OCI-LY1 (cell line): ENCODE data around the gene MARK3.

Experiments used
- H2AFZ ChIP-seq: fragments of 200-600 bp; sonication (generic), shearing (Covaris generic); 2 replicates; pipeline ENCODE4 v1.6.0; 2014; ENCODE audit warnings: antibody characterized with exemption, mild to moderate bottlenecking, low read length
- H3F3A ChIP-seq: fragments of 200-600 bp; sonication (generic), shearing (Covaris generic); 2 replicates; pipeline ENCODE4 v1.6.0; 2014; ENCODE audit warnings: mild to moderate bottlenecking, antibody characterized with exemption, low read length, moderate library complexity; ENCODE audit not compliant: insufficient read depth
- H3K27ac ChIP-seq: fragments of 200-600 bp; sonication (generic); 2 replicates; pipeline ENCODE4 v1.5.1; 2014; ENCODE audit warnings: low read length, mixed run types, mild to moderate bottlenecking, low read depth; ENCODE audit not compliant: poor library complexity, severe bottlenecking
- H3K27me3 ChIP-seq: fragments of 200-600 bp; sonication (generic); 2 replicates; pipeline ENCODE4 v1.6.0; 2014; ENCODE audit warnings: antibody characterized with exemption, mild to moderate bottlenecking, low read length, moderate library complexity; ENCODE audit not compliant: insufficient read depth
- H3K36me3 ChIP-seq: fragments of 200-600 bp; sonication (generic); 2 replicates; pipeline ENCODE4 v1.6.1; 2014; ENCODE audit warnings: mild to moderate bottlenecking, antibody characterized with exemption, low read length, moderate library complexity, mixed read lengths; ENCODE audit not compliant: insufficient read depth
- H3K4me1 ChIP-seq: fragments of 200-600 bp; sonication (generic); 2 replicates; pipeline ENCODE4 v1.5.1; 2014; ENCODE audit warnings: mild to moderate bottlenecking, low read length, moderate library complexity; ENCODE audit not compliant: insufficient read depth, severe bottlenecking
- H3K4me2 ChIP-seq: fragments of 200-600 bp; sonication (generic), shearing (Covaris generic); 2 replicates; pipeline ENCODE4 v1.6.1; 2014; ENCODE audit warnings: low read length
- H3K4me3 ChIP-seq: fragments of 200-600 bp; sonication (generic); 2 replicates; pipeline ENCODE4 v1.5.1; 2014; ENCODE audit warnings: low read length, low read depth, mild to moderate bottlenecking, mixed read lengths; ENCODE audit not compliant: poor library complexity, severe bottlenecking
- H3K79me2 ChIP-seq: fragments of 200-600 bp; shearing (Covaris generic); 2 replicates; pipeline ENCODE4 v1.6.1; 2016; ENCODE audit warnings: mixed run types, low read length, mixed read lengths; ENCODE audit not compliant: insufficient read depth
- H3K9ac ChIP-seq: fragments of 200-600 bp; sonication (generic), shearing (Covaris generic); 2 replicates; pipeline ENCODE4 v1.6.1; 2014; ENCODE audit warnings: mild to moderate bottlenecking, low read length, mixed read lengths
- H3K9me2 ChIP-seq: fragments of 200-600 bp; sonication (generic), shearing (Covaris generic); 2 replicates; pipeline ENCODE4 v1.6.1; 2014; ENCODE audit warnings: low read depth, mild to moderate bottlenecking, low read length, mixed read lengths
- H3K9me3 ChIP-seq: fragments of 200-600 bp; shearing (Covaris generic); 2 replicates; pipeline ENCODE4 v1.6.1; 2014; ENCODE audit warnings: low read length, mixed read lengths
- H4K20me1 ChIP-seq: fragments of 200-600 bp; sonication (generic), shearing (Covaris generic); 2 replicates; pipeline ENCODE4 v1.6.0; 2016; ENCODE audit warnings: mild to moderate bottlenecking, low read length; ENCODE audit not compliant: insufficient read depth
- EZH2 ChIP-seq: fragments of 200-600 bp; sonication (generic), shearing (Covaris generic); IDR thresholded peaks from 2 replicates; pipeline ENCODE4 v1.8.0; 2017; ENCODE audit warnings: borderline replicate concordance, mixed run types, mild to moderate bottlenecking, antibody characterized with exemption, low read length, moderate library complexity, mixed read lengths
- TF ChIP-seq, protein P1 (sequence below): fragments of 200-600 bp; sonication (generic), shearing (Covaris generic); IDR thresholded peaks from 2 replicates; pipeline ENCODE4 v1.5.1; 2017; ENCODE audit warnings: mild to moderate bottlenecking, antibody characterized with exemption, low read length, moderate library complexity, mixed read lengths

MARK3 gene

DNA sequence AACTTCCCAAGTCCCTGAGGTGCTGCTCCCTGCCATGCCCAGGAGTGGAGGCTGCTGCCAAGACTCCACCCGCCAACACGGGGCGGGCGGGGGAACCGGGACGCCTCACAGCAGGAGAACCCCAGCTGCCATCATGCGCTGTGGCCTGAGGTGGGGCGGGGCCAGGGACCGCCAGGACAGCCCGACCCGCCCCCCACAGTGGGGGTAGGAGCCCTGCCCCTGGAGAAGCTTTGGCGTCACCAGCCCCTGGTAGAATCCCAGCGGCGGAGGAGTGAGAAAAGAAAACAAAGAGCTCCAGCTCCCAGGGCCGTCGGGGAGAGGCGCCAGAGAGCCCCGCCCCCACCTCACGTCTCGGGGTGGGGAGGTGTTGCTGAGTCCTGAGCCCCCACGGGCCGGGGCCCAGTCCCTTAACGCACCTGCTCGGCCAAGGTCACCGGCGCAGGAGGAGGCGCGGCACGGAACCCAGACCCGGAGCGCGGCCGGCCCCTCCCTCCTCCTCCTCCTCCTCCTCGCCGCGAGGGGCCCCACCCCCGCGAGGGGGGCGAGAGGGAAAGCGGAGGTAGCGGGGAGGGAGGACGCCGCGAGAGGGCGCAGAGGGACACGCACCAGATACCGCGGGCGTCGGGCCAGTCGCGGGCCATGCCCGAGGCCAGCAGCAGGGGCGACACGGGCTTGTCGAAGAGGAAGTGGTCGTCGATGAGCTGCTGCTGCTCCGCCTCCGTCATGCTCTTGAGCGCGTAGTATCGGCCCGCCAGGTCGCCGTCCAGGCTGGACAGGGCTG is 135.6 kb downstream of the MARK3 start:
- no peak for TF ChIP-seq EZH2
- TF ChIP-seq, protein P1, sequence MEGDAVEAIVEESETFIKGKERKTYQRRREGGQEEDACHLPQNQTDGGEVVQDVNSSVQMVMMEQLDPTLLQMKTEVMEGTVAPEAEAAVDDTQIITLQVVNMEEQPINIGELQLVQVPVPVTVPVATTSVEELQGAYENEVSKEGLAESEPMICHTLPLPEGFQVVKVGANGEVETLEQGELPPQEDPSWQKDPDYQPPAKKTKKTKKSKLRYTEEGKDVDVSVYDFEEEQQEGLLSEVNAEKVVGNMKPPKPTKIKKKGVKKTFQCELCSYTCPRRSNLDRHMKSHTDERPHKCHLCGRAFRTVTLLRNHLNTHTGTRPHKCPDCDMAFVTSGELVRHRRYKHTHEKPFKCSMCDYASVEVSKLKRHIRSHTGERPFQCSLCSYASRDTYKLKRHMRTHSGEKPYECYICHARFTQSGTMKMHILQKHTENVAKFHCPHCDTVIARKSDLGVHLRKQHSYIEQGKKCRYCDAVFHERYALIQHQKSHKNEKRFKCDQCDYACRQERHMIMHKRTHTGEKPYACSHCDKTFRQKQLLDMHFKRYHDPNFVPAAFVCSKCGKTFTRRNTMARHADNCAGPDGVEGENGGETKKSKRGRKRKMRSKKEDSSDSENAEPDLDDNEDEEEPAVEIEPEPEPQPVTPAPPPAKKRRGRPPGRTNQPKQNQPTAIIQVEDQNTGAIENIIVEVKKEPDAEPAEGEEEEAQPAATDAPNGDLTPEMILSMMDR, result peak; percentile 58
- no peaks in the 10 kb centered on the region for H4K20me1 ChIP-seq
- H3K4me3 ChIP-seq, result peak overlapping the region; percentile 55
- H3K4me2 ChIP-seq, result peak overlapping the region; percentile 63
- H3K9me3 ChIP-seq, result no peaks in the 10 kb centered on the region
- H3K27ac ChIP-seq, result no peak overlapping the region
- no peak overlapping the region for H2AFZ ChIP-seq
- no peaks in the 10 kb centered on the region for H3K79me2 ChIP-seq
- no peaks in the 10 kb centered on the region for H3K9me2 ChIP-seq
- no peaks in the 10 kb centered on the region for H3K36me3 ChIP-seq
- H3K4me1 ChIP-seq, result peaks cover 21% of the 10 kb centered on the region
- H3K27me3 ChIP-seq, result no peaks in the 10 kb centered on the region
- no peak overlapping the region; the same call in 1 of the 2 replicates for H3K9ac ChIP-seq
- H3F3A ChIP-seq, result no peaks in the 10 kb centered on the region

DNA sequence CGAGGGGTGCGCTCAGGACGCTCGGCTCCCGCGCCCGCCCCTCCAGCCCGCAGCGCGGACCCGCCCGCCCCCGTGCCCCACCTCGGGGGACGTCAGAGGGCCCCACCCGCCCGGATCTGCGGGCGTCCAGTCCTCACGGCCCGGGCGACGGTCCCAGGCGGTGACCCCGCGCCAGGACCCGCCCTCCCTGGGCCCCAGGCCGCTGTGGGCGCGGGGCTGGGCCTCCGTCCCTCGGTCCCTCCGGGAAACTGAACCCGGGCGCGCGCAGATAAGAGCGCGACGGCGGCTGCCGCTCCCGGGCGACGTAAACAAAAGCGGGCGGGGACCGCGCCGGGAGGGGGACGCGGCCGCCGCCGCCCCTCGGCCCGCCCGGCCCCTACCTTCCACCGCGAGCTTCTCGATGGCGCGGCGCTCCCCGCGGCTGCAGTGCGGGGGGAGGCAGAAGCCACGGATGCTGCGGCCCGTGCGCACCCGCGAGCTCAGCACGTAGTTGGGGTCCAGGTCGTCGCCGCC is 136.3 kb downstream of the MARK3 start:
- Histone ChIP-seq H3K4me3 (peak overlapping the region; percentile 55), H3K9ac (peak overlapping the region; percentile 8; the same call in 1 of the 2 replicates), H3K9me2 (no peaks in the 10 kb centered on the region), H2AFZ (no peak overlapping the region), H3K4me2 (peak overlapping the region; percentile 63), H3K79me2 (no peaks in the 10 kb centered on the region), H3K27me3 (no peaks in the 10 kb centered on the region), H4K20me1 (no peaks in the 10 kb centered on the region), H3K9me3 (no peaks in the 10 kb centered on the region), H3K4me1 (peaks cover 21% of the 10 kb centered on the region), H3K27ac (no peak overlapping the region), H3K36me3 (no peaks in the 10 kb centered on the region), H3F3A (no peaks in the 10 kb centered on the region)
- no peak for TF ChIP-seq EZH2

DNA sequence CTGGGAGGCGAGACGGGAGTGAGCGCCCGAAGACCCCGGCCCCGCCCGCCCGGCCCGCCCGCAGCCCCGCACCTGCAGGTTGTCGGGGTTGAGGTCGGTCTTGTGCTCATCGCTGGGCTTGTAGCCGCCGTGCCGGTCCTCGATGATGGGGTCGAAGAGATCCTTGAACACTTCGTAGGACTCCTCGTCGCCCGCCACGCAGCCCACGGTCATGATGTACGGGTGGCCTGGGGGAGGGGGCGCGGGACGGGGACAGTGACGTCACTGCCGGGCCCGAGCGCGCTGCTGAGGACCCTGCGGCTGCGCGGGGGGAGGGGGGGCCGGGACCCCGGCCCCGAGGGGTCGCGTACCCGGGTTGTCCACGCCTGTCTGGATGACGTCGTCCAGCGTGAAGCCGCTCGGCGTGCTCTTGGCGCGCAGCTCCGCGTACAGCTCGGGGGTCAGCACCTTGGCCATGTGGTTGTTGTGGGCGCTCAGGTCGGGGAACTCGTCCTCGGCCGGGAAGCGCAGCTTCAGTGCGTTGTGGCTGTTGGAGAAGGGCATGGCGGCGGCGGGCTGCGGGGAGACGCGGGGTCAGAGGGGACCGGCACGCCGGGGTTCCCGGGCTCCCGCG is 136.8 kb downstream of the MARK3 start:
- TF ChIP-seq, protein P1, result no peak
- TF ChIP-seq EZH2, result no peak
- Histone ChIP-seq H3K4me3 (peak overlapping the region; percentile 55), H3K9ac (no peak overlapping the region), H3K27ac (no peak overlapping the region), H3K4me2 (peak overlapping the region; percentile 63), H3K27me3 (no peaks in the 10 kb centered on the region; the same call in 1 of the 2 replicates), H3F3A (no peaks in the 10 kb centered on the region), H2AFZ (no peak overlapping the region), H3K9me3 (no peaks in the 10 kb centered on the region), H3K9me2 (no peaks in the 10 kb centered on the region), H3K79me2 (no peaks in the 10 kb centered on the region), H3K36me3 (no peaks in the 10 kb centered on the region), H3K4me1 (peaks cover 21% of the 10 kb centered on the region), H4K20me1 (no peaks in the 10 kb centered on the region)
